Measurements from ENCODE around the gene MYO1C. TPM values are rescaled to one million over a fixed set of nuclear protein-coding genes. Genes with fewer than 3 reads are reported as not detected.
A peak's percentile ranks its signal among the peaks of the same experiment; 100 is the strongest.

The MYO1C gene
- total RNA-seq, 1 experiment from 2014 or later, result 251 TPM

DNA sequence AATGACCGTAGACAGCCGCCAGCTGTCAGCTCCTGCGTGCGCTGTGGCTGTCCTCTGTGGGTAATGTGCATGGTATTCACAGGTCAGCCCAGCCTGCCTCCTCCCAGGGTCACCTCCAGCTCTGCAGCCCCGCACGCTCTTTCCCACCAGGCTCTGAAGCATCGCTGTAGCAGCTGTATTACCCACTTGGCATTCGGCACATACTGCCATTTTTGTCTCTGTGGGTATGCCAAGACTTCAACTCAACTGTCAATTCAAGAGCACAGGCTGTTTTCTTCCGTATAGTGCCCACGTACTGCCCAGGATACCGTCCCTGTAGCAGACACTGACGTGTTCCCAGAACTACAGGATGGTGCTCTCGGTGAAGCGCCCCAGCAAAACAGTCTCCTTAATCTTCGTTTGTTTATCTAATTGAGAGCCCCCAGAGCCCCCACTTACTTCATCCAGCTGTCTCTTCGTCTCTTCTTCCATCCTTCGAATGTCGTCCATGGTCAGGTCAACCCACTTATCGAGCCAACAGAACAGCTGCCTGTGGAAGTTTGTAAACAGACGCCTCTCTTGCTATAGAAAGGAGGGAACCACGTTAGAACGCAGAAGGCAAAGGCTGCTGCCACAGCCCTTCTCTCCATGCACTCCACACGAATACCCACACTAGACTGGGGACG is 41.3 kb upstream of the MYO1C start:
- TF ChIP-seq, protein P1, sequence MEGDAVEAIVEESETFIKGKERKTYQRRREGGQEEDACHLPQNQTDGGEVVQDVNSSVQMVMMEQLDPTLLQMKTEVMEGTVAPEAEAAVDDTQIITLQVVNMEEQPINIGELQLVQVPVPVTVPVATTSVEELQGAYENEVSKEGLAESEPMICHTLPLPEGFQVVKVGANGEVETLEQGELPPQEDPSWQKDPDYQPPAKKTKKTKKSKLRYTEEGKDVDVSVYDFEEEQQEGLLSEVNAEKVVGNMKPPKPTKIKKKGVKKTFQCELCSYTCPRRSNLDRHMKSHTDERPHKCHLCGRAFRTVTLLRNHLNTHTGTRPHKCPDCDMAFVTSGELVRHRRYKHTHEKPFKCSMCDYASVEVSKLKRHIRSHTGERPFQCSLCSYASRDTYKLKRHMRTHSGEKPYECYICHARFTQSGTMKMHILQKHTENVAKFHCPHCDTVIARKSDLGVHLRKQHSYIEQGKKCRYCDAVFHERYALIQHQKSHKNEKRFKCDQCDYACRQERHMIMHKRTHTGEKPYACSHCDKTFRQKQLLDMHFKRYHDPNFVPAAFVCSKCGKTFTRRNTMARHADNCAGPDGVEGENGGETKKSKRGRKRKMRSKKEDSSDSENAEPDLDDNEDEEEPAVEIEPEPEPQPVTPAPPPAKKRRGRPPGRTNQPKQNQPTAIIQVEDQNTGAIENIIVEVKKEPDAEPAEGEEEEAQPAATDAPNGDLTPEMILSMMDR (IDR thresholded peaks at IDR 0.05), result no peak
- TF ChIP-seq POLR2AphosphoS5 (IDR thresholded peaks at IDR 0.05; ENCODE audit: low read depth, low read length) (no peak), TCF7L2 (IDR thresholded peaks at IDR 0.05; ENCODE audit: low read depth, low read length) (no peak), SIN3A (IDR thresholded peaks at IDR 0.05; ENCODE audit: borderline replicate concordance, insufficient read depth, low read depth, low read length) (no peak)
- TF ChIP-seq, protein P2, sequence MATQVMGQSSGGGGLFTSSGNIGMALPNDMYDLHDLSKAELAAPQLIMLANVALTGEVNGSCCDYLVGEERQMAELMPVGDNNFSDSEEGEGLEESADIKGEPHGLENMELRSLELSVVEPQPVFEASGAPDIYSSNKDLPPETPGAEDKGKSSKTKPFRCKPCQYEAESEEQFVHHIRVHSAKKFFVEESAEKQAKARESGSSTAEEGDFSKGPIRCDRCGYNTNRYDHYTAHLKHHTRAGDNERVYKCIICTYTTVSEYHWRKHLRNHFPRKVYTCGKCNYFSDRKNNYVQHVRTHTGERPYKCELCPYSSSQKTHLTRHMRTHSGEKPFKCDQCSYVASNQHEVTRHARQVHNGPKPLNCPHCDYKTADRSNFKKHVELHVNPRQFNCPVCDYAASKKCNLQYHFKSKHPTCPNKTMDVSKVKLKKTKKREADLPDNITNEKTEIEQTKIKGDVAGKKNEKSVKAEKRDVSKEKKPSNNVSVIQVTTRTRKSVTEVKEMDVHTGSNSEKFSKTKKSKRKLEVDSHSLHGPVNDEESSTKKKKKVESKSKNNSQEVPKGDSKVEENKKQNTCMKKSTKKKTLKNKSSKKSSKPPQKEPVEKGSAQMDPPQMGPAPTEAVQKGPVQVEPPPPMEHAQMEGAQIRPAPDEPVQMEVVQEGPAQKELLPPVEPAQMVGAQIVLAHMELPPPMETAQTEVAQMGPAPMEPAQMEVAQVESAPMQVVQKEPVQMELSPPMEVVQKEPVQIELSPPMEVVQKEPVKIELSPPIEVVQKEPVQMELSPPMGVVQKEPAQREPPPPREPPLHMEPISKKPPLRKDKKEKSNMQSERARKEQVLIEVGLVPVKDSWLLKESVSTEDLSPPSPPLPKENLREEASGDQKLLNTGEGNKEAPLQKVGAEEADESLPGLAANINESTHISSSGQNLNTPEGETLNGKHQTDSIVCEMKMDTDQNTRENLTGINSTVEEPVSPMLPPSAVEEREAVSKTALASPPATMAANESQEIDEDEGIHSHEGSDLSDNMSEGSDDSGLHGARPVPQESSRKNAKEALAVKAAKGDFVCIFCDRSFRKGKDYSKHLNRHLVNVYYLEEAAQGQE (IDR thresholded peaks at IDR 0.05; ENCODE audit: insufficient read depth in 1 of 2, low read depth in 2 of 2, low read length in 1 of 2), result no peak
- in situ Hi-C loops (cut with HindIII; ENCODE audit: low pct_unique_long_range_greater_than_20kb, low sequenced_read_pairs), result no loop called here
- no TSS peak for BruUV-seq (replicated peaks)
- Histone ChIP-seq H3K4me1 (ENCODE audit: control insufficient read depth, insufficient read depth, low read length) (no peaks in the 10 kb centered on the region), H3K4me3 (ENCODE audit: low read depth in 2 of 2, low read length in 2 of 2) (no peak overlapping the region), H3K27me3 (ENCODE audit: control insufficient read depth, insufficient read depth, low read length) (no peaks in the 10 kb centered on the region), H3K36me3 (ENCODE audit: control insufficient read depth, insufficient read depth, low read length) (peaks cover 3% of the 10 kb centered on the region), H3K27ac (ENCODE audit: low read length) (no peak overlapping the region), H3K9me3 (ENCODE audit: control insufficient read depth, insufficient read depth, low read depth, low read length) (no peaks in the 10 kb centered on the region)
- ATAC-seq, result no peak
- ChIA-PET CTCF (interaction anchor here (0.5 kb wide), 1 partner anchor 35 kb away, joined by 3 read pairs; no protein-coding TSS in a partner anchor), POLR2A (interaction anchor here (0.6 kb wide), 1 partner anchor 103 kb away, joined by 4 read pairs; no protein-coding TSS in a partner anchor)
- intact Hi-C loops (cut with micrococcal nuclease; ENCODE audit: unreplicated experiment), result no loop called here
- DNase-seq (ENCODE audit: low read depth, low spot score), result no peak

DNA sequence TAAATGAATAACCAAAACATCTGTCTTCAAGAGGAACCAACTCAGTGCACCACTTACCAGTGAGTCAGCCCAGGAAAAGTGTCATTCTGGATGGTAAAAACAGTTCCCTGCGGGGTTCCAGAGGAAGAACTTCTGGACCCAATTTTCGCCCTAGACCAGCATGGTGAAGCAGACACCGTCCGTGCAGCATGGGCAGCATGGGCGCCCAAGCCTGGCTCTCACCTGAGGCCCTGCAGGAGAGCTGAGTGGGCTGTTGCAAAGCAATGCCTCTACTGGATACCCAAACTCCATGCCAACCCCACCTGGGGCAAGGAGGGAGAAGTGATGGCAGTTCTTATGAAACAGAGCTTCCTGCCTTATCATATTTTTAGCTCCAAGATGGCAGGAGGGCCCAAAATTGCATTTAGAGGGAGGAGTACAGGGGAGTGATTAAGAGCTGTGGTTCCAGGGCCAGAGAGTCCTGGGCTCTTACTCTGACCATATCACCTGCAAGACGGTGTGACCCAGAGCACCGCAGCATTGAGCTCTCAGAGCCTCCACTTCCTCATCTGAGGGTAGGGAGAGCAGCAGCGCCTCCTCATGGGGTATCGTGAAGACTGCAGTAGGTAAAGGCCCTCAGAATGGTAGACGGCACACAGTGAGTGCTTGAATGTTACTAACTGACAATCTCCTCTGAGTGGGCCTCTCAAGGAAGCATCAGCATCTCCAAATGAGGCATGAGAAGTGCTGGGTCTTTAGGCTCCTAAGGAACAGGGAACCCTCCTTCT is 40.5 kb upstream of the MYO1C start:
- in situ Hi-C loops (cut with HindIII; ENCODE audit: low pct_unique_long_range_greater_than_20kb, low sequenced_read_pairs), result no loop called here
- Histone ChIP-seq H3K4me3 (ENCODE audit: low read depth in 2 of 2, low read length in 2 of 2) (no peak overlapping the region), H3K9me3 (ENCODE audit: control insufficient read depth, insufficient read depth, low read depth, low read length) (no peaks in the 10 kb centered on the region), H3K27me3 (ENCODE audit: control insufficient read depth, insufficient read depth, low read length) (no peaks in the 10 kb centered on the region), H3K4me1 (ENCODE audit: control insufficient read depth, insufficient read depth, low read length) (no peaks in the 10 kb centered on the region), H3K27ac (ENCODE audit: low read length) (no peak overlapping the region), H3K36me3 (ENCODE audit: control insufficient read depth, insufficient read depth, low read length) (peaks cover 3% of the 10 kb centered on the region)
- DNase-seq (ENCODE audit: low read depth, low spot score), result no peak
- ATAC-seq, result peak; percentile 65; the same call in 1 of the 2 replicates
- intact Hi-C loops (cut with micrococcal nuclease; ENCODE audit: unreplicated experiment), result no loop called here
- TF ChIP-seq, protein P2 (IDR thresholded peaks at IDR 0.05; ENCODE audit: insufficient read depth in 1 of 2, low read depth in 2 of 2, low read length in 1 of 2), result no peak
- no peak for TF ChIP-seq SIN3A (IDR thresholded peaks at IDR 0.05; ENCODE audit: borderline replicate concordance, insufficient read depth, low read depth, low read length)
- no peak for TF ChIP-seq POLR2AphosphoS5 (IDR thresholded peaks at IDR 0.05; ENCODE audit: low read depth, low read length)
- TF ChIP-seq TCF7L2 (IDR thresholded peaks at IDR 0.05; ENCODE audit: low read depth, low read length), result no peak
- TF ChIP-seq, protein P1 (IDR thresholded peaks at IDR 0.05), result no peak
- no TSS peak for BruUV-seq (replicated peaks)
- ChIA-PET POLR2A (interaction anchor here (0.6 kb wide), 1 partner anchor 104 kb away, joined by 4 read pairs; no protein-coding TSS in a partner anchor), CTCF (interaction anchor here (0.5 to 0.6 kb wide), 2 partner anchors 36 to 85 kb away, joined by 3 to 17 read pairs; no protein-coding TSS in a partner anchor)
